Measurements from ENCODE around the gene TTYH2. TPM values are rescaled to one million over a fixed set of nuclear protein-coding genes. Genes with fewer than 3 reads are reported as not detected.

The TTYH2 gene
- total and polyA plus RNA-seq, 2 experiments from 2014 or later: 1.4 to 3.9 TPM

DNA sequence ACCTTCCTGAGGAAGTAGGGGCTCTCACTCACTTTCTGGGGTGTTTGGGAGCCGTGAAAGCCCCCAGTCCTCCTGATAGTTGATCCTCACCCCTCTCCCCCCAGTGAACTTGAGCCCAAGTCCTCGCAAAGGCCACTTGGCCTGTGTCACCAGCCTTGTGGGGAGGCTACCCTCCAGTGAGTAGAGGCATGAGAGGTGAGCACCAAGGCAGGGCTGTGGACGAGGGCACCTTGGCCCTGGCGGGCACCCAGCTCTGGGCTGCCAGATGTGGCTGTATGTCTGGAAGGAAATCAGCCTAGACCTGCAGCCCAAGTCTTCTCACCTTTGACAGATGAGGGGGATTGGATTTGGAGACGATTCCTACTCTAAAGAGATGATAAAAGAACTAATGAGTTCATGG, 3.1 kb downstream of the TTYH2 start (continued):
- TF ChIP-seq, protein P1, sequence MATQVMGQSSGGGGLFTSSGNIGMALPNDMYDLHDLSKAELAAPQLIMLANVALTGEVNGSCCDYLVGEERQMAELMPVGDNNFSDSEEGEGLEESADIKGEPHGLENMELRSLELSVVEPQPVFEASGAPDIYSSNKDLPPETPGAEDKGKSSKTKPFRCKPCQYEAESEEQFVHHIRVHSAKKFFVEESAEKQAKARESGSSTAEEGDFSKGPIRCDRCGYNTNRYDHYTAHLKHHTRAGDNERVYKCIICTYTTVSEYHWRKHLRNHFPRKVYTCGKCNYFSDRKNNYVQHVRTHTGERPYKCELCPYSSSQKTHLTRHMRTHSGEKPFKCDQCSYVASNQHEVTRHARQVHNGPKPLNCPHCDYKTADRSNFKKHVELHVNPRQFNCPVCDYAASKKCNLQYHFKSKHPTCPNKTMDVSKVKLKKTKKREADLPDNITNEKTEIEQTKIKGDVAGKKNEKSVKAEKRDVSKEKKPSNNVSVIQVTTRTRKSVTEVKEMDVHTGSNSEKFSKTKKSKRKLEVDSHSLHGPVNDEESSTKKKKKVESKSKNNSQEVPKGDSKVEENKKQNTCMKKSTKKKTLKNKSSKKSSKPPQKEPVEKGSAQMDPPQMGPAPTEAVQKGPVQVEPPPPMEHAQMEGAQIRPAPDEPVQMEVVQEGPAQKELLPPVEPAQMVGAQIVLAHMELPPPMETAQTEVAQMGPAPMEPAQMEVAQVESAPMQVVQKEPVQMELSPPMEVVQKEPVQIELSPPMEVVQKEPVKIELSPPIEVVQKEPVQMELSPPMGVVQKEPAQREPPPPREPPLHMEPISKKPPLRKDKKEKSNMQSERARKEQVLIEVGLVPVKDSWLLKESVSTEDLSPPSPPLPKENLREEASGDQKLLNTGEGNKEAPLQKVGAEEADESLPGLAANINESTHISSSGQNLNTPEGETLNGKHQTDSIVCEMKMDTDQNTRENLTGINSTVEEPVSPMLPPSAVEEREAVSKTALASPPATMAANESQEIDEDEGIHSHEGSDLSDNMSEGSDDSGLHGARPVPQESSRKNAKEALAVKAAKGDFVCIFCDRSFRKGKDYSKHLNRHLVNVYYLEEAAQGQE (IDR thresholded peaks at IDR 0.05; ENCODE audit: unreplicated experiment): no peak
- TF ChIP-seq NANOG (IDR thresholded peaks at IDR 0.05; ENCODE audit: borderline replicate concordance): no peak

DNA sequence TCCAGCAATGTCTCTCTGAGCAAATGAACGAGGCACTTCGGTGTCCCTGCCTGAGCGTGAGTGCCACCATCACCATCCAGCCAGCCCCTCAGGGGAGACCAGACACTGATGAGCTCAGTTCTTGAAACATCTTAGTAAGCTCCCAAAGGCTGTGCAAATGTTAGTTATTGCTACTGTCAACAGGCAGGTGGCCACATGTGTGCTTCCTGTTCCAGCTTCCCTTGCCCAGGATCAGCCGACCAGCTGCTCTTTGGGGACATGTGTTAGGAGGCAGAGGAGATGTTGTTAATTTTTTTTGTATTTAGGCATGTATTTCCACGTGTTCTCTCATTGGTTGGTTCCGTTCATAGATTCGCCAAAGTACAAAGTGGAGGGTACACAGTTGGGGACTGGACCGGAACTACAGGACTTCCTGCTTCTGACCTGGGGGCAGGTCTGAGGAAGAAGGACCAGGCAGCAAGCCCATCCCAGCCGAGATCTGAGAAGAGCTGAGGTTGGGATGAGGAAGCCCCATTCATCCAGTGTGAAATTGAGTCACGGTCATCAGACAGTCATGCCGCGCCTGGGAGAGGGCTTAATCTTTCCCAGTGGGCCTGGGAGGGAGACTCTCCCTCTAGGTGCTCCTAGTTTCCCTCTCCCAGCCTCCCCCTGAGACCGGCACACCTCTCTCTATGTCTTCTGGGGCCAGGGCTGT, 3.8 kb downstream of the TTYH2 start:
- no peaks in the 10 kb centered on the region for H3K36me3 ChIP-seq (ENCODE audit: insufficient read depth)
- no peak overlapping the region for H3K4me3 ChIP-seq
- ATAC-seq: no peak
- no peaks in the 10 kb centered on the region for H3K36me3 Mint-ChIP-seq (ENCODE audit: low read depth)
- H3K4me1 ChIP-seq (ENCODE audit: insufficient read depth): no peaks in the 10 kb centered on the region; the same call in 1 of the 2 replicates
- peaks cover 21% of the 10 kb centered on the region for H3K27me3 ChIP-seq (ENCODE audit: insufficient read depth)
- no peak overlapping the region for H2AFZ ChIP-seq
- H3K79me2 ChIP-seq (replicated peaks; ENCODE audit: insufficient read depth): no peaks in the 10 kb centered on the region
- no peaks in the 10 kb centered on the region for H3K9me2 ChIP-seq (ENCODE audit: insufficient read depth)
- H3K4me3 Mint-ChIP-seq: no peak overlapping the region
- H3K27ac Mint-ChIP-seq: no peak overlapping the region
- H3F3A ChIP-seq (replicated peaks; ENCODE audit: low read depth): no peaks in the 10 kb centered on the region; the same call in 1 of the 2 replicates
- H3K27ac ChIP-seq (ENCODE audit: low read depth): no peak overlapping the region
- no peaks in the 10 kb centered on the region for H3K9me3 Mint-ChIP-seq
- H3K4me1 Mint-ChIP-seq: peaks cover 13% of the 10 kb centered on the region; the same call in 2 of the 3 replicates
- H3K27me3 Mint-ChIP-seq (ENCODE audit: insufficient read depth, low read depth, poor library complexity): peaks cover 37% of the 10 kb centered on the region
- no peak for DNase-seq (ENCODE audit: low spot score)
- no peaks in the 10 kb centered on the region for H4K20me1 ChIP-seq (replicated peaks; ENCODE audit: insufficient read depth)
- H3K4me2 ChIP-seq: no peak overlapping the region
- no peak for TF ChIP-seq EZH2 (IDR thresholded peaks at IDR 0.05; ENCODE audit: low read depth, unreplicated experiment)
- no peak for TF ChIP-seq NANOG (IDR thresholded peaks at IDR 0.05; ENCODE audit: borderline replicate concordance)
- TF ChIP-seq, protein P2, sequence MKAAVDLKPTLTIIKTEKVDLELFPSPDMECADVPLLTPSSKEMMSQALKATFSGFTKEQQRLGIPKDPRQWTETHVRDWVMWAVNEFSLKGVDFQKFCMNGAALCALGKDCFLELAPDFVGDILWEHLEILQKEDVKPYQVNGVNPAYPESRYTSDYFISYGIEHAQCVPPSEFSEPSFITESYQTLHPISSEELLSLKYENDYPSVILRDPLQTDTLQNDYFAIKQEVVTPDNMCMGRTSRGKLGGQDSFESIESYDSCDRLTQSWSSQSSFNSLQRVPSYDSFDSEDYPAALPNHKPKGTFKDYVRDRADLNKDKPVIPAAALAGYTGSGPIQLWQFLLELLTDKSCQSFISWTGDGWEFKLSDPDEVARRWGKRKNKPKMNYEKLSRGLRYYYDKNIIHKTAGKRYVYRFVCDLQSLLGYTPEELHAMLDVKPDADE (IDR thresholded peaks at IDR 0.05): no peak

DNA sequence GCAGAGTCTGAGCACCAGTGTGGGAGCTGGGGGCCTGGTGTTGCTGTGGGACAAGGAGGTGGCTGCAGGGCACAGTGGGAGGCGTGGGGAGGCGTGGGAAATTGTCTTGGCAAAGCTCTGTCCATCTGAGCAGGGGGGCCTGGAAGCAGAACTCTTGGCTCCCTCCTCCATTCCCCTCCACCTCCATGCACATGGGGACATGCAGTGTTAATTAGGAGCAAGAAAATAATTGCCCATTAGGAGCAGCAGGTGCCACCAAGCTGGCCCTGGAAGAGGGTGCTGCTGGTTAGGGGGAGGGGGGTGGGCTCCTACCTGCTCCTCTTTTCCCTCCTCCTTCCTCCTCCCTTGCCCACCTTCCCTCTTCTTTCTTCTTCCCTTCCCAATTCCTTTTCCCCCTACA, 4.5 kb downstream of the TTYH2 start:
- peaks cover 30% of the 10 kb centered on the region for H3K27me3 Mint-ChIP-seq (ENCODE audit: insufficient read depth, low read depth, poor library complexity)
- Histone ChIP-seq H3K4me2 (no peak overlapping the region), H2AFZ (no peak overlapping the region), H3K4me3 (no peak overlapping the region), H3F3A (replicated peaks; ENCODE audit: low read depth) (no peaks in the 10 kb centered on the region; the same call in 1 of the 2 replicates), H3K27me3 (ENCODE audit: insufficient read depth) (peaks cover 14% of the 10 kb centered on the region), H3K36me3 (ENCODE audit: insufficient read depth) (no peaks in the 10 kb centered on the region), H3K4me1 (ENCODE audit: insufficient read depth) (no peaks in the 10 kb centered on the region; the same call in 1 of the 2 replicates), H3K79me2 (replicated peaks; ENCODE audit: insufficient read depth) (no peaks in the 10 kb centered on the region), H3K9me2 (ENCODE audit: insufficient read depth) (no peaks in the 10 kb centered on the region), H4K20me1 (replicated peaks; ENCODE audit: insufficient read depth) (no peaks in the 10 kb centered on the region), H3K27ac (ENCODE audit: low read depth) (no peak overlapping the region)
- ATAC-seq: no peak
- DNase-seq (ENCODE audit: low spot score): no peak
- no peak overlapping the region for H3K27ac Mint-ChIP-seq
- no peaks in the 10 kb centered on the region for H3K36me3 Mint-ChIP-seq (ENCODE audit: low read depth)
- peaks cover 9% of the 10 kb centered on the region; the same call in 2 of the 3 replicates for H3K4me1 Mint-ChIP-seq
- H3K4me3 Mint-ChIP-seq: no peak overlapping the region
- H3K9me3 Mint-ChIP-seq: no peaks in the 10 kb centered on the region
- TF ChIP-seq ZNF114 (CRISPR knock-in tag; IDR thresholded peaks at IDR 0.05): no peak
- no peak for TF ChIP-seq NANOG (IDR thresholded peaks at IDR 0.05; ENCODE audit: borderline replicate concordance)
- TF ChIP-seq, protein P3, sequence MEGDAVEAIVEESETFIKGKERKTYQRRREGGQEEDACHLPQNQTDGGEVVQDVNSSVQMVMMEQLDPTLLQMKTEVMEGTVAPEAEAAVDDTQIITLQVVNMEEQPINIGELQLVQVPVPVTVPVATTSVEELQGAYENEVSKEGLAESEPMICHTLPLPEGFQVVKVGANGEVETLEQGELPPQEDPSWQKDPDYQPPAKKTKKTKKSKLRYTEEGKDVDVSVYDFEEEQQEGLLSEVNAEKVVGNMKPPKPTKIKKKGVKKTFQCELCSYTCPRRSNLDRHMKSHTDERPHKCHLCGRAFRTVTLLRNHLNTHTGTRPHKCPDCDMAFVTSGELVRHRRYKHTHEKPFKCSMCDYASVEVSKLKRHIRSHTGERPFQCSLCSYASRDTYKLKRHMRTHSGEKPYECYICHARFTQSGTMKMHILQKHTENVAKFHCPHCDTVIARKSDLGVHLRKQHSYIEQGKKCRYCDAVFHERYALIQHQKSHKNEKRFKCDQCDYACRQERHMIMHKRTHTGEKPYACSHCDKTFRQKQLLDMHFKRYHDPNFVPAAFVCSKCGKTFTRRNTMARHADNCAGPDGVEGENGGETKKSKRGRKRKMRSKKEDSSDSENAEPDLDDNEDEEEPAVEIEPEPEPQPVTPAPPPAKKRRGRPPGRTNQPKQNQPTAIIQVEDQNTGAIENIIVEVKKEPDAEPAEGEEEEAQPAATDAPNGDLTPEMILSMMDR (conservative IDR thresholded peaks at IDR 0.05; ENCODE audit: low read depth in 2 of 2): no peak
- no peak for TF ChIP-seq ZNF331 (CRISPR knock-in tag; IDR thresholded peaks at IDR 0.05; ENCODE audit: low read depth)
- no peak for TF ChIP-seq POLR2AphosphoS5 (IDR thresholded peaks at IDR 0.05; ENCODE audit: low read depth)
- TF ChIP-seq, protein P2 (IDR thresholded peaks at IDR 0.05): no peak
